Measurements from ENCODE around the gene HOXB3.

DNA sequence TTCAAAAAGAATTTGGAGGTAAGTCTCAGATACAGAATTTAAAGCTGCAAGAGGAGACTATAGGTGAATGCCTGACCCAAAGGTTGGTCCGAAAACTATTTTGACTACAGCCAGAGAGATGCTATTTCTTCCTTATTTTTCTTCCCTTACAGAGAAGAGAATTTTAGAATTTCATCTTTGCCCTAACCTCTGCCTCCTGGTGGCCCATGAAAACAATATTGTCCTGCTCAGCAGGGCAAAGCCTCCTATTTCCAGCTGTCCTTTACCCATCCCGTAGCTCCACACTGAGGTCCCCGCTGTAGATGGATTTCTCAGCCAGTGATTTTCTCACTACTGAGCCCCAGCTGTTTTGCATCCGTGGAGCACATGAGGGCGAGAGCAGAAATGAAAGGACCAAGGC lies 83.8 kb downstream of the HOXB3 start:
- TF ChIP-seq, protein P1, sequence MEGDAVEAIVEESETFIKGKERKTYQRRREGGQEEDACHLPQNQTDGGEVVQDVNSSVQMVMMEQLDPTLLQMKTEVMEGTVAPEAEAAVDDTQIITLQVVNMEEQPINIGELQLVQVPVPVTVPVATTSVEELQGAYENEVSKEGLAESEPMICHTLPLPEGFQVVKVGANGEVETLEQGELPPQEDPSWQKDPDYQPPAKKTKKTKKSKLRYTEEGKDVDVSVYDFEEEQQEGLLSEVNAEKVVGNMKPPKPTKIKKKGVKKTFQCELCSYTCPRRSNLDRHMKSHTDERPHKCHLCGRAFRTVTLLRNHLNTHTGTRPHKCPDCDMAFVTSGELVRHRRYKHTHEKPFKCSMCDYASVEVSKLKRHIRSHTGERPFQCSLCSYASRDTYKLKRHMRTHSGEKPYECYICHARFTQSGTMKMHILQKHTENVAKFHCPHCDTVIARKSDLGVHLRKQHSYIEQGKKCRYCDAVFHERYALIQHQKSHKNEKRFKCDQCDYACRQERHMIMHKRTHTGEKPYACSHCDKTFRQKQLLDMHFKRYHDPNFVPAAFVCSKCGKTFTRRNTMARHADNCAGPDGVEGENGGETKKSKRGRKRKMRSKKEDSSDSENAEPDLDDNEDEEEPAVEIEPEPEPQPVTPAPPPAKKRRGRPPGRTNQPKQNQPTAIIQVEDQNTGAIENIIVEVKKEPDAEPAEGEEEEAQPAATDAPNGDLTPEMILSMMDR (IDR thresholded peaks at IDR 0.05): no peak
- TF ChIP-seq EZH2 (IDR thresholded peaks at IDR 0.05) (no peak), EZH2phosphoT487 (IDR thresholded peaks at IDR 0.05) (no peak)

Data from neural progenitor cell (in vitro differentiated cells).